Jurkat, Clone E6-1 (cell line): ENCODE results near the gene ZDHHC16.
"Not testable (repeated sequence)": the region's sequence is repeated elsewhere in the genome, so short reads cannot be mapped to it uniquely, and the experiment has no call there.

Source experiments
- DNase-seq: peaks from one replicate; pipeline ENCODE4 v3.0.0-alpha.2; 2011; ENCODE audit warnings: low read depth, low spot score
- H3K4me3 ChIP-seq: 2 replicates; pipeline ENCODE4 v1.5.1; 2011; ENCODE audit warnings: mild to moderate bottlenecking, low read length, control low read depth, moderate library complexity

Gene ZDHHC16

GRCh38 chr10:97466755-97467154 is 20.8 kb downstream of the ZDHHC16 start:
- H3K4me3 ChIP-seq, result no peak overlapping the region
- DNase-seq, result no peak

GRCh38 chr10:97468162-97468561 is 22.2 kb downstream of the ZDHHC16 start:
- peak; percentile 54 for DNase-seq
- no peak overlapping the region for H3K4me3 ChIP-seq

- DNase-seq, H3K4me3 ChIP-seq: not testable (repeated sequence)
Measured at GRCh38 chr10:97468781-97469180, 22.8 kb downstream of the ZDHHC16 start.

GRCh38 chr10:97474918-97475317 is 28.9 kb downstream of the ZDHHC16 start:
- H3K4me3 ChIP-seq, result no peak overlapping the region
- DNase-seq, result no peak

DNA sequence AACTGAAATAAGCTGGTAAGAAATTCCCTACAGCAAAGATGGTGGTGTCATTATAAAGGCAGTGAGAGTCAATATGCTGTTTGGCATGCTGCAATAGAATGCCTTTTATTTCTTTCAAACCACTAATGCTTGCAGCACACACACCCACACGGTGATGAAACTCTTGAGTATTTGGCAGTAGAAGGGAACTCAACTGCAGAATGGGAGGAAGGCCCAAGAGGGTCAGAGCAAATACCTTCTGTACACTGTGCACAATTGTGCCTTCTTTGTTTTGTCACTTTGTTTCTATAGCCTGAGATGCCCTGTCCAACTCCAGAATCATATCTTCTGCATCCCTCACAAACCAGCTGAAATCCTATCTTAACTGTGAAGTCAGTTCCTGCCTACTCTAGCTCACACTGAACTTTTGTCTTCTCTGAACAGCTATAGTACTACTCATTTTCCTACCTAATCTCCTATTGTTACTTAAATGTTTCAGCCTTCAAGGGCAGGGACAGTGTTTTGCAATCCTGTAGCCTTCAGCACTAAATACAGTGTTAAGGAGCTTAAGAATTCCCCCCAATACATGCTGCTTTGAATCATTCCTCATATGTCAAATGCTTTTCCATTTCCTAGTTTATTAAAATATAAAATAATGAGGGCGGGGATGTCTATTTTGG is 30.1 kb downstream of the ZDHHC16 start:
- DNase-seq, result no peak

GRCh38 chr10:97479410-97479809 is 33.4 kb downstream of the ZDHHC16 start:
- DNase-seq, H3K4me3 ChIP-seq: not testable (repeated sequence)

More for the DNA sequence above, 30.1 kb downstream of the ZDHHC16 start:
- H3K4me3 ChIP-seq, result no peak overlapping the region

DNA sequence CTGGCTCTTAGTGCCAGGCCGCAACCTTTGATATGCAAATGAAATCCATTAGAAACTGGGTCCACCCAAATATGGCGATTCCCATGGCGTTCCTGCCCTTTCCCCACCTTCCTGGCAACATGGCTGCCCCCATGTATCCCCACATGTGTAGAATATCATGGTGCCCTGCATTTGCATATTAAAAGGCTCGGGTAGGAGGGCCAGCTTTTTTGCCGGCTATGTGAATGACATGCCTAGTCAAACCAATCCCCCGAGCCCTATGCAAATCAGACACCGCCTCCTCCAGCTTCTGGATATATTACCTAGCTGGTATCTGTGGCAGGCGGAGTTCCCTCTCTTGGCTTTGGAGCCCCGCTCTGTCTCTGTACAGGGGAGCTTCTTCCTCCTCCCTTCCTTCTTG is 34.0 kb downstream of the ZDHHC16 start:
- H3K4me3 ChIP-seq, result no peak overlapping the region
- no peak for DNase-seq

DNA sequence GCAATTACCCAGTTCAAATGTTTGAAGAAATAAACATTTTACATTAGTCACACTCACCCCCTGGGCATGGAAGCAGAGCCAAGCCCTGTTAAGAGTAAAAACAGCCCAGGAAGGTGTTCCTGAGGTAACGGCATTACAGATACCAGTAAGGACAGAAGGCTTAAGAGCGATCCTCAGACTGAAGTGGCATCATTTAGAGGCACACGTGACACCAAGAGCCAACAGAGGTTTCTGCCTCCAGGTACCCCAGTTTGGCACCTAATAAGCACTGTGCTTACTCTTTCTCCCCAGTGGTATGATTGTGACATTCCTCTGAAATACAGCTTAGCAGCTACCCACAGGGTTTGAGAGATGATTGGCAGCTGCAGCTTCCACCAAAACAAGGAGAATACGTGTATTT is 35.1 kb downstream of the ZDHHC16 start:
- DNase-seq, result no peak
- no peak overlapping the region for H3K4me3 ChIP-seq

DNA sequence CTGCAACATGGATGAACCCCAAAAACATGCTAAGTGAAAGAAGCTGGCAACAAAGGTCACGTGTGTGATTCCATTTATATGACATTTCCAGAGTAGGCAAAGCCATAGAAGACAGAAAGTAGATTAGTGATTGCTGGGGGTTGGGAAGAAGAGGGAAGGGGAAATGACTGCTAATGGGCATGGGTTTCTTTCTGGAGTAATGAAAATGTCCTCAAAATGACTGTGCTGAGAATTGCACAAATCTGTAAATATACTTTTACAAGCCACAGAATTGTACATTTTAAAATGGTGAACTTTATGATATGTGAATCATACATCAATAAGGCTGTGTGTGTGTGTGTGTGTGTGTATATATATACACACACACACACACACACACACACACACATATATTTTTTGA is 36.4 kb downstream of the ZDHHC16 start:
- no peak for DNase-seq

GRCh38 chr10:97483506-97483905 is 37.5 kb downstream of the ZDHHC16 start:
- no peak overlapping the region for H3K4me3 ChIP-seq
- no peak for DNase-seq

More for the DNA sequence above, 36.4 kb downstream of the ZDHHC16 start:
- no peak overlapping the region for H3K4me3 ChIP-seq

DNA sequence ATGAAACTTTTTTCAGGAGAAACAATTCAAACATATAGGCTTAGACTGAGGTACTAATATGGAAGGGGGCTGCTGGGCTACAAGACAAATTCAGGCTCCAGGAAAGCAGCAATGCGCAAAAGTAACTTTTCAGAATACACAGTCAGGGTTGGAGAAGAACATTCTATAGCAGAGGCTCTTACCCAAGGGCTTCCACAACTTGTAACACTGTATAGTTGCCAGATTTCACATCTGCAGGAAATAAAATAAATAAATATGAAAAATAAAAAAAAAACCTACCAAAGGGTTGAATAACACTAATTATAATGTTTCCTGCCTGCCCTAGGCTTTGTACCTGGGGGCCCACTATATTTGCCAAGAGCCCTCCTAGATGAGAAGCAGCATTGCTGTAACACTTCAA is 37.9 kb downstream of the ZDHHC16 start:
- H3K4me3 ChIP-seq, result no peak overlapping the region
- DNase-seq, result no peak

DNA sequence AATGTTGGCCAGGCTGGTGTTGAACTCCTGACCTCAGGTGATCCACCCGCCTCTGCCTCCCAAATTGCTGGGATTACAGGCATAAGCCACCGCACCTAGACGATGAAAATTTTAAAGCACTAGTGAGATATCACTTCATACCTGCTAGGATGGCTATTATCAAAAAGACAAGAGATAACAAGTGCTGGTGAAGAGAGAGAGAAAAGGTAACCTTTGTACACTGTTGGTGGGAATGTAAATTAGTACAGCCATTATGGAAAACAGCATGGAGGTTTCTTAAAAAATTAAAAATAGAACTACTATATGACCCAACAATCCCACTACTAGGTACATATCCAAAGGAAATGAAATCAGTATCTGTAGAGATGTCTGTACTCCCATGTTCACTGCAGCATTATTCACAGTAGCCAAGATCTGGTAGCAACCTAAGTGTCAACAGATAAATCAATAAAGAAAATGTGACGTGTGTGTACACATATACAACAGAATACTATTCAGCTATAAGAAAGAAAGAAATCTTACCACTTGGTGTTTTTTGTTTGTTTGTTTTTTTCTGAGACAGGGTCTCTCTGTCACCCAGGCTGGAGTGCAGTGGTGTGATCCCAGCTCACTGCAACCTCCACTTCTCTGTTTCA is 39.8 kb downstream of the ZDHHC16 start:
- no peak overlapping the region for H3K4me3 ChIP-seq

DNA sequence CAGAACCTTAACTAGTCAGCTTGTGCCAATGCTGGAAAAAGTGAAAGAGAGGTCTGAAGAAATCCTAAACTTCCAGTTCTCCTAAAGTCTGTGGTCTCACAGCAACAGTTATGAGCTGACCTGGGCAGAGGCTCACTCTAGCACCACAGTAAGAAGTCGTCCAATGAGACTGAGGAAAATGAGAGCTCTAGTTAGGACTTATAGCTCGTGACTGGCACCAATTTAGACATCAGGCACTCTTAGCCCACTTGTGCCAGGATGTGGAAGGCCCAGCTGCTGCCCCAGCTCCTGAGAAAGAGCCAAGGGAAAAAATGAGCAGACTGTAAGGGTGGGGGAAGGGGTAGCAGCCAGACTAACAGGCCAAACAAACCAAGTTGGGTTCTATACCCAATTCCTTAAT is 44.6 kb downstream of the ZDHHC16 start:
- H3K4me3 ChIP-seq, result no peak overlapping the region
- no peak for DNase-seq

More for the DNA sequence above, 39.8 kb downstream of the ZDHHC16 start:
- DNase-seq, result no peak

- DNase-seq, result no peak
- no peak overlapping the region for H3K4me3 ChIP-seq
Measured at GRCh38 chr10:97494151-97494550, 48.2 kb downstream of the ZDHHC16 start.

DNA sequence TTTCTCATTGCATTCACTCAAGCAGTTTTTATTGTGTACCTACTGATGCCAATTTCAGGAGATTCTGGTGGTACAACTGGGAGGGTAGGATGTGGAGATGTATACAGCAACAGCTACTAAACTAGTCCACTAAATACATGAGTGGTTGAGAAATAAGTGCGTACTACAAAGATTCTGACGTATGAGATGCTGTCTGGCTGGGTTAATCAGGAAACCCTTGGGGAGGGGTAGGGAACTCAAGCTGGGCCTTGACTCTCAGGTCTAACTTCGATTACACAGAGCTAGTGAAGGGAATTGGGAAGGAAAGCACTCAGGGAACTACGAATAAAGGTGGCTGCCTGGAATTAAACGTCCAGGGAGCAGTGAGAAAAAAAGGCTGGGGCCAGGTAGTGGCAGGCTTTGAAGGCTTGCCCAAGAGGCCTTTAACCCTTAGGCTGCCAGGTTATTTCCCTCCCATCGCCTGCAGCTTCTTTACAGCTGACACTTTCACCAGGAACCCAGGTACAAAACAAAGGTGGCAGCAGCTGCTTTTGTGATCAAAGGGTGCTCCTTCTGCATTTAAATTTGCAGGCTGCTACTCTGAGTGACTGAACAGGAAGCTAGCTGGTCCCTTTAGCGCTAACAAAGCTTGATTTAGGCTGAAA is 49.0 kb downstream of the ZDHHC16 start:
- DNase-seq, result peak; percentile 49
- no peak overlapping the region for H3K4me3 ChIP-seq

GRCh38 chr10:97497572-97498075 is 51.6 kb downstream of the ZDHHC16 start:
- H3K4me3 ChIP-seq, result peak overlapping the region; percentile 100
- DNase-seq, result peak; percentile 58

GRCh38 chr10:97498076-97498840 is 52.3 kb downstream of the ZDHHC16 start, which contains the start of gene MMS19:
TSS of gene MMS19 (minus strand) at chr10:97498422. CDS start at chr10:97498384, 38 bp downstream.
- H3K4me3 ChIP-seq, result peak within 1 kb of the TSS; percentile 100
- DNase-seq, result peak; percentile 90

DNA sequence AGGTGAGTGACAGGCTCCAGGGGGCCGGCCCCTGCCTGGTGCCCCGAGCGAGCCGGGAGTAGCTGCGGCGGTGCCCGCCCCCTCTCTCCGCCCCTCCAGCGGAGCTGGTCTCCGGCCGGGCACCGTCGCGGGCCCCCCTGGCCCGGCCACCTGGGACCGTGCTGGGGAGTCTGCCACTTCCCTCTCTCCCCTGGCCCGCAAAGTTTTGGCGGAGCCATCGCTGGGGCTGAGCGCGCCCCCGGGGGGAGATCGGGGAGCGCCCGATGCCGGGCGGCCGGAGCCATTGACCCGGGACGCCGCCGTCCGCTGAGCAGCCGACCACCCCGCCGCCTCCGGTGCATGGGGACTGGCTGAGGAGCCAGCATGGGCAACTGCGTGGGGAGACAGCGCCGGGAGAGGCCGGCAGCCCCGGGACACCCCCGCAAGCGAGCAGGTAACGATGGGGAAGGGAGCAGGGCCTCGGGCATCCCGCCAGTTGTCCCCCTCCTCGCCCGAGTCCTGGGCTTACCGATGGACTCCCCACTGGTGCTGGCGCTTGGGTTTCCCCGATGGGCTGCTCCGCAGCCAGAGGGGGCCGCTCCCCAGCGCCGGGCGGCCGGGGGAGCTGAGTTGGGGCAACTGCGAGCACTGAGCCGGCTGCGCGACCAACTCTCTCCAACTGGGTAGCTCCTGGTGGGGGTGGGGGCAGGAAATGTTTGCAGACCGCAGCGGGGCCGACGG is 53.0 kb downstream of the ZDHHC16 start, which contains the start of gene UBTD1:
Gene UBTD1 (plus strand): TSS at position 84 of the 720 bp plus-strand sequence. CDS start 280 bp downstream, at position 364.
- DNase-seq, result no peak
- H3K4me3 ChIP-seq, result peak within 1 kb of the TSS; percentile 100
